22Rv1 (cell line): ENCODE measurements around the gene RASSF4.

Source experiments
- ZFX ChIP-seq: fragments of 450-650 bp; IDR thresholded peaks from 2 replicates; pipeline ENCODE4 v1.6.1; 2017; ENCODE audit warnings: antibody characterized with exemption, borderline replicate concordance
- TF ChIP-seq, protein P1 (sequence below): fragments of 450-650 bp; IDR thresholded peaks from 2 replicates; pipeline ENCODE4 v1.5.1; 2017; ENCODE audit warnings: mild to moderate bottlenecking

DNA sequence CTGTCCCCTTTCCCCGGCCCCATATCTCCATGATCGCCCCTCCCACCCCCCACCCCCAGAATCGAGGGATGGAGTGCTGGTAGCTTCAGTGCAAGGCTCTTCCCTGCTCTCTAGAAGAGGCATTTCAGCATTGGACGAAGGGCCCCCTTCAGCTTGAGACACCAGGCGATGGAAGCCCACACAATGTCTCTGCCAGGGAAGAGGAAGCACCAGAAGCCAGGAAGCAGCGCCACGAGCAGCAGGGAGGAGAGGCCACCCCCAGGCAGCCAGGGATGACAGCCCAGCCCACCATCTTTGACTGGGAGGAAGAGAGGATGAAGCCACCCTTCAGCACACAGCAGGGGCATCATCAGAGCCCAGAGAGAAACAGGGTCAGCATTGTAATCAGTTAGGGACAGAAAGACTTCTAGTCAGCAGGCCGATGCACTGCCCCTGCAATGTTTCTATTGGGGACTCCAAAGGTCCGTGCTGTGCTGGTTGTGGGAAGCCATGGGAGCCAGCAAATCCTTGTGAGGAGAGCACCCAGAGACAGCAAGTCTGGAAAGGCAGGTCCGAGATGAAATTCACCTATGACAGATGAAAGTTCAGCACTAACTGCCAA lies 32.8 kb upstream of the RASSF4 start:
- TF ChIP-seq, protein P1, sequence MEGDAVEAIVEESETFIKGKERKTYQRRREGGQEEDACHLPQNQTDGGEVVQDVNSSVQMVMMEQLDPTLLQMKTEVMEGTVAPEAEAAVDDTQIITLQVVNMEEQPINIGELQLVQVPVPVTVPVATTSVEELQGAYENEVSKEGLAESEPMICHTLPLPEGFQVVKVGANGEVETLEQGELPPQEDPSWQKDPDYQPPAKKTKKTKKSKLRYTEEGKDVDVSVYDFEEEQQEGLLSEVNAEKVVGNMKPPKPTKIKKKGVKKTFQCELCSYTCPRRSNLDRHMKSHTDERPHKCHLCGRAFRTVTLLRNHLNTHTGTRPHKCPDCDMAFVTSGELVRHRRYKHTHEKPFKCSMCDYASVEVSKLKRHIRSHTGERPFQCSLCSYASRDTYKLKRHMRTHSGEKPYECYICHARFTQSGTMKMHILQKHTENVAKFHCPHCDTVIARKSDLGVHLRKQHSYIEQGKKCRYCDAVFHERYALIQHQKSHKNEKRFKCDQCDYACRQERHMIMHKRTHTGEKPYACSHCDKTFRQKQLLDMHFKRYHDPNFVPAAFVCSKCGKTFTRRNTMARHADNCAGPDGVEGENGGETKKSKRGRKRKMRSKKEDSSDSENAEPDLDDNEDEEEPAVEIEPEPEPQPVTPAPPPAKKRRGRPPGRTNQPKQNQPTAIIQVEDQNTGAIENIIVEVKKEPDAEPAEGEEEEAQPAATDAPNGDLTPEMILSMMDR = no peak
- no peak for TF ChIP-seq ZFX
